Neural crest cell (in vitro differentiated cells): ENCODE data around the gene FGFR4. TPM values are rescaled to one million over a fixed set of nuclear protein-coding genes. Genes with fewer than 3 reads are reported as not detected.

ENCODE experiments used
- DNase-seq: peaks from one replicate; pipeline ENCODE4 v3.0.0; 2021; ENCODE audit warnings: low read depth, mixed read lengths, low spot score
- H3K27ac Mint-ChIP-seq: one replicate; pipeline ENCODE4 v1.8.0; 2021; ENCODE audit warnings: mild to moderate bottlenecking, mixed read lengths; ENCODE audit not compliant: unreplicated experiment
- H3K27me3 Mint-ChIP-seq: 2 replicates; pipeline ENCODE4 v1.8.0; 2021; ENCODE audit warnings: low read depth, mild to moderate bottlenecking, mixed read lengths
- H3K36me3 Mint-ChIP-seq: 2 replicates; pipeline ENCODE4 v1.8.0; 2021; ENCODE audit warnings: low read depth, mild to moderate bottlenecking, mixed read lengths
- H3K4me1 Mint-ChIP-seq: 2 replicates; pipeline ENCODE4 v1.8.0; 2021; ENCODE audit warnings: mixed read lengths
- H3K4me3 Mint-ChIP-seq: one replicate; pipeline ENCODE4 v1.8.0; 2021; ENCODE audit warnings: mild to moderate bottlenecking, mixed read lengths
- H3K9me3 Mint-ChIP-seq: 2 replicates; pipeline ENCODE4 v1.8.0; 2021; ENCODE audit warnings: mixed read lengths
- total RNA-seq: library from RNA; stranded (reverse); gene quantifications from 2 replicates; pipeline ENCODE4 v1.2.1, GENCODE V29; 2021
- TF ChIP-seq, protein P1 (sequence below): fragments of 200-600 bp; sonication (generic); conservative IDR thresholded peaks from 2 replicates; pipeline ENCODE4 v1.5.0; 2021; ENCODE audit warnings: antibody characterized with exemption, mild to moderate bottlenecking

FGFR4 gene
- total RNA-seq, 1 donor from 2014 or later: 5.4 TPM

- peaks cover 24% of the 10 kb centered on the region for H3K4me1 Mint-ChIP-seq
- H3K4me3 Mint-ChIP-seq: peak overlapping the region; percentile 49
- H3K27me3 Mint-ChIP-seq: peaks cover 14% of the 10 kb centered on the region
- TF ChIP-seq, protein P1, sequence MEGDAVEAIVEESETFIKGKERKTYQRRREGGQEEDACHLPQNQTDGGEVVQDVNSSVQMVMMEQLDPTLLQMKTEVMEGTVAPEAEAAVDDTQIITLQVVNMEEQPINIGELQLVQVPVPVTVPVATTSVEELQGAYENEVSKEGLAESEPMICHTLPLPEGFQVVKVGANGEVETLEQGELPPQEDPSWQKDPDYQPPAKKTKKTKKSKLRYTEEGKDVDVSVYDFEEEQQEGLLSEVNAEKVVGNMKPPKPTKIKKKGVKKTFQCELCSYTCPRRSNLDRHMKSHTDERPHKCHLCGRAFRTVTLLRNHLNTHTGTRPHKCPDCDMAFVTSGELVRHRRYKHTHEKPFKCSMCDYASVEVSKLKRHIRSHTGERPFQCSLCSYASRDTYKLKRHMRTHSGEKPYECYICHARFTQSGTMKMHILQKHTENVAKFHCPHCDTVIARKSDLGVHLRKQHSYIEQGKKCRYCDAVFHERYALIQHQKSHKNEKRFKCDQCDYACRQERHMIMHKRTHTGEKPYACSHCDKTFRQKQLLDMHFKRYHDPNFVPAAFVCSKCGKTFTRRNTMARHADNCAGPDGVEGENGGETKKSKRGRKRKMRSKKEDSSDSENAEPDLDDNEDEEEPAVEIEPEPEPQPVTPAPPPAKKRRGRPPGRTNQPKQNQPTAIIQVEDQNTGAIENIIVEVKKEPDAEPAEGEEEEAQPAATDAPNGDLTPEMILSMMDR: no peak
- no peak overlapping the region for H3K27ac Mint-ChIP-seq
- H3K9me3 Mint-ChIP-seq: no peaks in the 10 kb centered on the region
- H3K36me3 Mint-ChIP-seq: no peaks in the 10 kb centered on the region
- no peak for DNase-seq
These were observed 596 bp upstream of the FGFR4 start for GRCh38 chr5:177085985-177086653.

- Mint-ChIP-seq H3K27ac (no peak overlapping the region), H3K27me3 (peaks cover 14% of the 10 kb centered on the region), H3K4me1 (peaks cover 24% of the 10 kb centered on the region), H3K4me3 (peak overlapping the region; percentile 19), H3K36me3 (no peaks in the 10 kb centered on the region), H3K9me3 (no peaks in the 10 kb centered on the region)
- TF ChIP-seq, protein P1: no peak
- no peak for DNase-seq
These were observed 787 bp downstream of the FGFR4 start for GRCh38 chr5:177087398-177088005.

- no peak overlapping the region for H3K27ac Mint-ChIP-seq
- no peaks in the 10 kb centered on the region for H3K36me3 Mint-ChIP-seq
- DNase-seq: no peak
- peaks cover 24% of the 10 kb centered on the region for H3K4me1 Mint-ChIP-seq
- peaks cover 14% of the 10 kb centered on the region for H3K27me3 Mint-ChIP-seq
- no peaks in the 10 kb centered on the region for H3K9me3 Mint-ChIP-seq
- TF ChIP-seq, protein P1: no peak
- peak overlapping the region; percentile 35 for H3K4me3 Mint-ChIP-seq
These were observed 2.4 kb downstream of the FGFR4 start for GRCh38 chr5:177089127-177089526.

- Mint-ChIP-seq H3K27me3 (peaks cover 14% of the 10 kb centered on the region), H3K4me3 (no peak overlapping the region)
These were observed 3.3 kb downstream of the FGFR4 start for GRCh38 chr5:177089825-177090641.

GRCh38 chr5:177090813-177091212 is 4.1 kb downstream of the FGFR4 start:
- Mint-ChIP-seq H3K4me1 (peaks cover 37% of the 10 kb centered on the region), H3K27ac (peak overlapping the region; percentile 27), H3K27me3 (peaks cover 14% of the 10 kb centered on the region), H3K9me3 (no peaks in the 10 kb centered on the region), H3K36me3 (no peaks in the 10 kb centered on the region), H3K4me3 (no peak overlapping the region)
- DNase-seq: no peak
- TF ChIP-seq, protein P1: no peak

More at GRCh38 chr5:177089825-177090641, 3.3 kb downstream of the FGFR4 start:
- Mint-ChIP-seq H3K27ac (no peak overlapping the region), H3K36me3 (no peaks in the 10 kb centered on the region), H3K9me3 (no peaks in the 10 kb centered on the region), H3K4me1 (peaks cover 33% of the 10 kb centered on the region)
- TF ChIP-seq, protein P1: no peak
- DNase-seq: no peak
